CD4-positive, alpha-beta T cell treated with Interleukin-15 for 1 hour (primary cell): Measurements from ENCODE around the gene BTD.

ENCODE experiments used
- DNase-seq: peaks from one replicate; pipeline ENCODE4 v3.0.0-alpha.2; 2020

The BTD gene

GRCh38 chr3:15679306-15679705, 77.8 kb downstream of the BTD start:
- DNase-seq: no peak

- DNase-seq: peak; percentile 43
Observed at GRCh38 chr3:15681668-15682067, 80.1 kb downstream of the BTD start.

GRCh38 chr3:15682561-15683185, 81.1 kb downstream of the BTD start:
- DNase-seq: no peak

DNA sequence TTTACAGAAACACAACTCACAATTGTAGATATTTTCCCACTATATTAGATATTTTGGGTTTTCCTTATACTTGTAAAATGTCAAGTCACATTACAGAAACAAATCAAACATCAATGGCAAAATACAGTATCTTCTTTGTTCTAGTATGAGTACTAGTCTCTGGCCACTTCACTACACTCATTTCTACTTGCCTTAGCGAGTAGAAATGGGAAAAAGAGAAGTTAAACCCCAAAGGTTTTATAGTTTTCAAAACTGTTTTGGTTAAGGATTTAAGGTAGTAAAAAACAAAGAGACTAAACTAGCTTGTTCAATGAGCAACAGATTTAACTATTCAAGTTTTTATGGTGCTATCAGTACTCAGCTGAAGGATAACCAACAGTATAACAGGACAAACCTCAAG, 81.7 kb downstream of the BTD start:
- DNase-seq: no peak

GRCh38 chr3:15685927-15686326, 84.4 kb downstream of the BTD start:
- peak; percentile 18 for DNase-seq

- no peak for DNase-seq
Observed at GRCh38 chr3:15690230-15690629, 88.7 kb downstream of the BTD start.

DNA sequence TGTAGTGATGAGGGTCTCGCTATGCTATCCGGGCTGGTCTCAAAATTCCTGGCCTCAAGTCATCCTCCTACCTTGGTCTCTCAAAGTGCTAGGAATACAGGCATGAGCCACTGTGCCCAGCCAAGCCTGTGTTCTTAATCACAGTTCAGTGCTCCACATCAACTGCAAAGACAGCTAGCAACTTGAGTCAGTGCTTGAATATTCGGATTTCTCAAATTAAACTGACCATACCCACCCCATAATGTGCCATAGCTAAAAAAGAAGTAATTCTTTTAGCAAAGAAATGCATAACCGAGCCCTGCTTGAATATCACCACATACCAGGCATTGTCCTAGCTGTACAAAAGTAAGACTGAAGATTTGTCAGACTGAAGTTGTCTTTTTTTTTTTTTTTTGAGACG, 89.2 kb downstream of the BTD start:
- no peak for DNase-seq

- DNase-seq: no peak
Observed at GRCh38 chr3:15693355-15693754, 91.8 kb downstream of the BTD start.

- no peak for DNase-seq
Observed at GRCh38 chr3:15694628-15695027, 93.1 kb downstream of the BTD start.
